Activated CD8-positive, alpha-beta memory T cell treated with anti-CD3 and anti-CD28 coated beads for 24 hours (primary cell): ENCODE data around the gene INAFM1.

Source experiments
- DNase-seq: peaks from one replicate; pipeline ENCODE4 v3.0.0-alpha.2; 2020

INAFM1 gene

DNA sequence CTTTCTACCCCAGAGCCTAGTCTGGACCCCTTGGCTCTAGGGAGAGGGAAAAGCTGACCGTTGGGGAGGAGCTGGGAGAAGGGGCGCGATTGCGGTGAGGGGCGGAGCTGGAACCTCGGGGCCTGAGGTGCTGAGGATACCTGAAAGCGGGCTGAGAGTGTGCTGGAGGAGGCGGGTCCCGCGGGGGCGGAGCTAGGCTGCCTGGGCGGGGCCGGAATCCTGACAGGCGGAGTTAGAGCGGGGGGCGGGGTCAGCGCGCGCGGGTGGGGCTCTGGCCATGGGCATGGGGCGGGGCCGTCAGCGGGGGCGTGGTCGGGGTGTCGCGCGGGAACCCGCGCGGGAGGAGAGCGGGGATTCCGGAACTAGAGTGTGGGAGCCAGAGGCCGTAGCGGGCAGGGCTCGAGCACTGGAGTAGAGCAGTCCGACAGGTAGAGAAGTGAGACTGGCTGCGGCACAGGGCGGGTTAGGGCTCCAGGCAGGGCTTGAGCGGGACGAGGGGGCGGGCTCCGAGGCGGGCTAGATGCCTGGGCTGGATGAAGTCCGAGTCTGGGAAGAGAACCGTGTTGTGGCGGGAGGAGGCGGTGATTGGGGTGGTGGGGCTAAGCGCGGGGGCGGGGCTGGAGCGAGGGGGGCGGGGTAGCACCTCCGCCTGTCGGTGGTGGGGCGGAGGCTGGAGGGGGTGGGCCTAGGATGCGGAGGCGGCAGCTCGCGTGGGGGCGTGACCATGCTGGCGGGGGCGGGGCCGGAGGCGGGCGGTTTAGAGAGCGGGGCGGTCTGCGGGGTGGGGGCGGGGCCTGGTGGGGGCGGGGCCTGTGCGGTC lies at the start of gene INAFM1:
Gene INAFM1 (plus strand): TSS at position 815 of the 820 bp plus-strand sequence. CDS start 35 bp downstream, outside the sequence.
- DNase-seq: peak; percentile 100

DNA sequence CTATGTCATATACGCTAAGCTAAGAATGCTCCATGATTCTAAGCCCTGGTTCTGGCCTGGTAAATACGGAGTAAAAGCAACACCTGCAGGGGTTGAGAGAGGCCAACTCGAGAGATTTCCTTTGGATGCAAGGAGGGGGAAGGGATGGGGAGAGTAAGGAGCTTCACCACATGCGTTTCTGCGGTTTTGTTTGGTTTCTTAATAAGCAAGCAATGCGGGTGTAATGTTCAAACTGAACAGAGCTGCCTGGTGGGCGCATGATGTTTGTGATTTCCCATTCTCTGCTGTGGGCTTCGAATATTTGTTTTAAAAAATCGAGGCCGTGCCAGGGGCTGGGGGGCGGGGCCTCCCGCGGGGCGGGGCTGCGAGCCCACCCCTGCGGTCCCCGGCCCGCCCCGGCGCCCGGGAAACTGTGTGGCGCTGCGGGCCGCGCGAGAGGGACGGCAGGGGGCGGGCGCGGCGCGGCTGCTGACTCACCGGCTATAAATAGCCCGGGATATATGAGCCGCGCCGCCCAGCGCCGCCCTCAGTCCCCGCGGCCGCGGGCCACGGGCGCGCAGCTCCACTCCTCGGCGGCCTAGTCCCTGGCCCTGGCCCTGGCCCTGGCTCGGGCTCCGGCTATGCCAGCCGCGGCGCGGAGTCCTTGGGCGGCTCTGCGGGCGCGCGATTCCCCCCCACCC lies 48.8 kb upstream of the INAFM1 start:
- peak; percentile 93 for DNase-seq

DNA sequence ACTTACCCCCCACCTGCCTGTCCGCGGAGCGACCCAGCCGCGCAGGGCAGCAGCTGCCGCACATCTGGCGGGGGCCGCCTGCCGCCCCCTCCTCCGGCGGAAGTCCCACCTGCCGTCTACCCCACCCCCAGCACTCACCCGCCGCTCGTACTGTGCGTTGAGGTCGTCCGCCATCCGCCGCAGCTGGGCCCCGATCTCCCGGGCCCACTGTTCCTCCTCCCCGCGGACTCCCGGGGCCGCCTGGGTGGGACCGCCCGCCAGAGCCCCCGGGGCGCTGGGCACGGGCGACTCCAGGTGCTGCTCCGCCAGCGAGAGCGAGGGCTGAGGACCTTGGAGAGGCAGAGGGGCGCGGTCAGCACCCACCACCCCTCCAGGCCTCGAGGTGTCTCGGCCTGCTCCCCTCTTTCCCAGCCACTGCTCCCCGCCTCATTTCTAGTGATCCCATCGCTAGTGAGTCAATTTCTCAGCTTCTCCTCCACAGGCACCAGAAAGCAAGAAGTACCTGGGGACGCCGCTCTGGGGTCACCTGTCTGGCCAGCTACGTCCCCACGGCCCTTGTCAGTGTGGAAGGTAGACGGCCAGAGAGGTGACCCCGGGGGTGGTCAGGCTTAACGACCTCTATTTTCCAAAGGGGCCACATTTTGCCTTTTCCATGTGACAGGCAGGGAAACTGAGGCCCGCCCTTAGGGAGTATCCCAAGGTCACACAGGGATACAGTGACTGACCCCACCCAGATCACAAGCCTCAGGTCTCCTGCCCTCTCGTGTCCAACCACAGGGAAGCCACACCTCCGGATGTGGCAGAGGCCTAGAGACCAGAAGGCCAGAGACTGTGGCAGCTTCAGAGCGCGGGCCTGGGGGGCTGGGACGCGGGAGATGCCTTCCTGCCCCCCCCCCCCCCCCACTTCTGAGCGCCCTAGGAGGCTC lies 48.0 kb upstream of the INAFM1 start:
- peak; percentile 73 for DNase-seq

DNA sequence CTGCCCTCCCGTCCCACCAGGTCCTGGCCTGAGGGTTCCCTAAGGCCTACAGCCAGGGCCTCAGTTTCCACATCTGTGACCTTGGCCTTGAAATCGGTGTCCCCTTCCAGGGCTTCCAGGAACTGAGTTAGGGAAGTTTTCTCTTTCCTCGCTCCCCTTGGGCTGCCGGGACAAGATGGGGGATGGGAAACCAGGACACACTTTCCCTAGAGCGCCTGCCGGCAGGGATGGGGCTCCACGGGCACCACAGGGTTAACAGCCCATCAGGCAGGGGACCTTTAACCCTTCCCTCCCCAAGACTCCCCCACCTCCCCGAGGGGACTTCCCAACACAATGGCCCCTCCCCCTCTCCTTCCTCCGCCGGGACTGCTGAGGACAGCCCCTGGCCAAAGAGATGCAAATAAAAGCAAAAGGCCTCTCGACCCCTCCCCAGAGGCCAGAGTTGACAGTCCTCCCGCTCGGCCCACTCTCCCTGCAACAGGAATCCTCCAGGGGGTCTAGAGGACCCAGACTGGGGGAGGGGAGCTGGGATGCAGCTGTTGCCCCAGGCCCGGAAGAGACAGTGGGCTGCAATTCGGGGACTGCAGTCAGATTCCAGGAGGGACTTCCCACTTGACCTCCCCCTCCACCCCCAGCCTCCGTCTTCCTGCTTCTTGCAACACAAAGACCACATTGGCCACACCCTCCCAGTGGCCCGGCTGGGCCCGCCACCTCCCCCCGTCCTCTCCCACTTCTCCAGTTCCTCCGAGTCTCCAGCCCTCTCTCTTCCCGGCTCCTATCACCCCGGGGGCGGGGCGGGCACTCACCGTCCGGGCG lies 47.1 kb upstream of the INAFM1 start:
- DNase-seq: peak; percentile 76

DNA sequence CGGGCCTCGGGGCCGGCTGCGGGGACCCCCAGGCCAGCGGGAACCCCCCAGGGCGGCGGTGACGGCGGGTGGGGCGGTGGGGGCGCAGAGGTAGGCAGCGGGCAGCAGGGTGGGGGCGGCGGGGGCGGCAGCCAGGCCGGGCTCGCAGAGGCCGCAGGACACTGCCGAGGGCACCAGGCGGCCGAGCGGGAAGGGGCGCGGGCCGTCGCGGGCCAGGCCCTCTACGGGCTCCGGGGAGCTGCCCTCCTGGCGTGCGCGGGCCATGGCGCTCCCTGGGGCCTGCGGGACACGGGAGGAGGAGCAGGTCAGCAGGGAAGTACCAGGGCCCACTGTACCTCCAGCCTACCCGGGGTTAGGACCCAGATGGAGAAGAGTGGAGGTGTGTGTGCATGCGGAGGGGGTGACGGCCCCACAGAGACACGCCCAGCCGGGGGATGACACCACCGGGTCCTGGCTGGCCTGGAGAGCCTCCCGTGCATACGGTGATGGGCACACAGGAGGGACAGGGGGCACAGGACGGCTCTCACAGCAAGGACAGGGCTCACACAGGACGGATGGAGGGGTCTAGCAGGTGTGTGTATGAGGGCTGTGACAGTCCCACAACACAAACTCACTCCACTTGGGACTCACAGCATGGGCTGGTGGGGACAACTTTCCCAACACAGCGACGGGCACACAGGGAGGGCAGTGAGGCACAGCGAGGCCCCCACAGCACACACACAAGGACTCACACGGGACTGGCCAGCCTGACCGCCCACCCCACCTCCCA lies 46.3 kb upstream of the INAFM1 start:
- DNase-seq: peak; percentile 78

DNA sequence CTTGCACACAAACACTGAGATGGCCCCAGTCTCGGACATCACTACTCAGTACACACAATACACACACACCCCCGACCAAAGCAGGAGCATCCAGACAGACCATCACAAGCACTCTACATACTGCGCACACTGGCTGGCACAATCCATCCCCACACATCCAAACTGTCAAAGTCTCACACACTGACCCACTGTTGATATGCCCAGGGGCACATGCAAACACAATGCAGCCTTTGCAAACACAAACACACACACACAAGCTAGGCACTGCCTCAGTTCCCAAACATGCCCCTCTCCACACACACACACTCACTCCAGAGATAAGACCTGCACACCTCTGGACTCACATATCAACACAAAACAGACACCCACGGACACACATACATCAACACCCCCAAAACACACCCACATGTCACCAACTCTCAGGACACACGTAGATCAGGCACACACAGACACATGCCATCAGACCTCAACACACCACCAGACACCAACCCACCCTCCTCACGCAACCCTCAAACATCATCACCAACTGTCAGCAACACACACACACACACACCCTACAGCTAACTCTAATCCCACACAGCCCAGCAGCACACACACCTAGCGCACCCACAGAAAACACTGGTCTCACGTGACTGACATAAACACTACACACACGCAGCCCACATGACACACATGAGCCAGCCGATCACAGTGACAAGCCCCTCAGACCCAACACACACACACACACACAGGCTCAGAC lies 45.6 kb upstream of the INAFM1 start:
- no peak for DNase-seq

DNA sequence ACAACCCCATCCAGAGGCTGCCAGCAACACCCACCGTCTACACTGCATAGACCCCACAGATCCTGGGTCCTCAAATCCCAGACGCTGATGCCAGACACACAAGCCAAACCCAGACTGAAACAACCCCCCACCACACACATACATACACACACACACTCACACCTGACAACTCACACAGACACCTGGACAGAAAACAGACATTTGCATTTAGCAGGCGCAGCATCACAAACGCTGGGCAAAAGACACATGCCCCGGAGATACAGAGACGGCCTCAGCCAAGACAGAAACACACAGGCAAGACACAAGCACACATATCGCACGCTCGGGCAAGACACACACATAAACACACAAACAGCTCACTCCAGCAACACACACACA lies 45.0 kb upstream of the INAFM1 start:
- peak; percentile 74 for DNase-seq

DNA sequence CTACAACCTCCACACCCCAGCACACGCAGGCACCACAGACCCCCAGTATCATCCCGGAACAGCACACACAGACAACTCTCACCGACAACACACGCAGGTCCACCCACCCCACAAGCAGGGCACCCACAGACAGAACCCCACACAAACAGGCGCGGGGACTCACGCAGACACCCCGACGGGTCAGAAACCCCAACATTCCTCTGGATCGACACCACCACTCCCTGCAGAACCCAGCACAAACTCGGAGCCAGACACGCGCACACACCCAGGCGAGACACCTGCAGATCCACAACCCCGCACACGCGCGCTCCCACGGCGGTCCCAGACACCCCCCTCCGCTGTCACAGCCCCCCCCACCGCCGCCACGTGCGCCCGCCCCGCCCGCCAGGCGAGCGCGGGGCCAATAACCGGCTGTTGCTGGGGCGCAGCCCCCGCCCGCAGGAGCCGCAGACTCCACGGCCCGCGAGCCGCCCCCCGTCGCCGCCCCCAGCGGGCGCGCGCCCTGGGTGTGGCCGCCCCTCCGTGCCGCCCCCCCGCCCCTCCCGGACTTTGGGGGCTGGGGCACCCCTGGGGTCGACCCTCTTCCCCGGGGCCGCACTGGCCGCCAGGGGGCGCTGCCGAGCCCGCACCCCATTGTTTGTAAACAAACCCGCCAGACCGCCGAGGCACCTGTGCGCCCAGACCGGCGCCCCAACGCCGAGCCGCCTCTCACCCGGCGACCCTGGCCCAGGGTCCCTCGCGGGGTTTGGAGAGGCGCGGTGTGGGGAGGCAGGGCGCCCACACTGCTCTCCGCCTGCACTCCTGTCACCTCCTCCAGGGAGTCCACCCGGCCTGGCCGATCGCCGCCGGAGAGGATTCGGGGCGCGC lies 44.4 kb upstream of the INAFM1 start:
- peak; percentile 94 for DNase-seq

DNA sequence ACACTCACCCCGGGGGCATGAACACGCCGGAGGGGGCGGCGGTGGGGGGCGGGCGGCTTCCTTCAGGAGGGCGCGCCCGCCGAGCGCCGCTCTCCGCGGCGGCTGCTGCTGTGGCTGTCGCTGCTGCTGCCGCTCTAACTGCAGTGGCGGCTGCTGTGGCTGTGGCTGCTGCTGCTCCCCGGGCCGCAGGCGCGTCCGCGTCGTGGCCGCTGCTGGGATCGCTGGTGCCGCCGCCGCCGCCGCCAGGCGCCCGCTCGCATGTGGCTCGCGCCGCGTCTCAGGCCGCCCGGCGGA lies 43.8 kb upstream of the INAFM1 start, which contains the start of gene BBC3:
Gene BBC3 (minus strand): TSS at position 279 of the 294 bp plus-strand sequence. CDS start 2,768 bp downstream, outside the sequence.
- no peak for DNase-seq

DNA sequence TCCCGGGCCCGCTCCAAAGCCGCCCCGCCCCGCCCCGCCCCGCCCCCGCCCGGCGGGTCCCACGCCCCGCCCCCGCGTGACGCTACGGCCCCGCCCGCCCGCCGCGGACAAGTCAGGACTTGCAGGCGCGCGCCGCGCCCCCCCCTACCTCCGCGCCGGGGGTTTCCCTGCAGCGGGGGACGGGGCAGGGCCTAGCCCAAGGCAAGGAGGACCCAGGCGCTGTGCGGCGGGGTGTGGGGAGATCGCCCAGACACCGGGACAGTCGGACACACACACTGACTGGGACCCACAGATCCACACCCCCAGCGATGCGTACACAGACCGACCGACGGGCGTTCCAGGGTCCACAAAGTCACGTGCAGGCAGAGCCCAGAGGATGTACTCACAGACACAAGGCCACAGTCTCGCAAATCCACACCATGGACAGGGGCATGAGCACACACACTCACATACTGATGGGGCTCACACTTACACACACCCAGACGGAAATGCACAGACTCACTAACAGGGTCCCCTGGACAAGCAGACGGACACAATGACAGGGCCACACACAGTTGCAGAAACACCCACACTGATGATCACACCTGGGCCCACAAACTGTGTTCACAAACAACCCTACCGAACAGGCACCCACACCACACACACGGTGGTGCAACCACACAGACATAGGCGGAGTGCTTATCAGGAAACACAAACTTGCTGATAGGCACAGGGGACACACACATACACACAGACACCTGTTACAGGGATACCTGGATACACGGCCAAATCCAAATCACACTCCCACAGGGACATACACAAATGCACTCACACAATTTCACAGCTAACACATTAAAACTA lies 43.2 kb upstream of the INAFM1 start:
- DNase-seq: peak; percentile 94

DNA sequence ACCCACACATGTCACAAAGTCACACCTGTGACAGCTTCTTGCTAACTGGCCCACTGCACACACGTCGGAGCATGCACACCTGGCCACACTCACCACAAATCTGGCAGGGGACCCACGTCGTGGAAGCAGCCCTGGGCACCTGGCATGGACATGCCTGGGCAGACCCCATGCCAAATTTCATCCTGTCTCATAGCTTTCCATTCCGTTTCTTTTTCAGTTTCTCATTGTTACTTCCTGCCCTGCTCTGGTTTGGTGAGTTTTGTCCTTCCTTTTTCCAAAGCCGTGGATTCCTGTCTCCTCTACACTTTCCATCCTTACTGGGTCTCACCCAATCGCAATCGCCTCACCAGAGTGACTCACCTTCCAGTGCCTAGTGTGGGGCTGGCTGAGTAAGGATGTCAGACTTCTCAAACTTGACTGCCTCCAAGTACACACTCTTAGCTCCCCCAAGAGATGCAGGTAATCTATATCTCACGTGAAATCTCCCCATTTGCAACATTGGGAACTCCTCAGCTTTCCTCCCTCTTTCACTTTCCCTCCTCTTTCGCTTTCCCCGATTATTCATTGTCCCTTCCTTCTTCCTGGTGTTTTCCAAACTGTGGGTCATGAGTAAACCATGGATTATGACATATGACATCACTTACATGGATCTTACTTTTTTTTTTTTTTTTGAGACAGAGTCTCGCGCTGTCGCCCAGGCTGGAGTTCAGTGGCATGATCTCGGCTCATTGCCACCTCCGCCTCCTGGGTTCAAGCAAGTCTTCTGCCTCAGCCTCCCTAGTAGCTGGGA lies 42.1 kb upstream of the INAFM1 start:
- DNase-seq: no peak

DNA sequence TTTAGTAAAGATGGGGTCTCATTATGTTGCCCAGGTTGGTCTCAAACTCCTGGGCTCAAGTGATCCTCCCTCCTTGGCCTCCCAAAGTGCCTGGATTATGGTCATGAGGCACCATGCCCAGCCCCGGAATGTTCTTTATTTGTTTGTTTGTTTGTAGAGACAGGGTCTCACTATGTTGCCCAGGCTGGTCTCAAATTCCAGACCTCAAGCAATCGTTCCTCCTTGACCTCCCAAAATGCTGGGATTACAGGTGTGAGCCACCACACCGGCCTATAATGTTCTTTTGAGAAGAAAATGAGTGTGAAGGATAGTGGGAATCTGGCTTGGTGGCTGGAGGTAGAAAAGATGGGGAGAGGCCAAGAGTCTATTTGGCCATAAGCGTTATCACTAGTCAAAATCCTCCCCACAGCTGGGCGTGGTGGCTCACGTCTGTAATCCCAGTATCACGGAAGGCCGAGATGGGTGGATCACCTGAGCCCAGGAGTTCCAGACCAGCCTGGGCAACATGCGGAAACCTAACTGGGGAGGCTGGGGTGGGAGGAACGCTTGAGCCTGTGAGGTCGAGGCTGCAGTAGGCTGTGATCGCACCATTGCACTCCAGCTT lies 38.5 kb upstream of the INAFM1 start:
- no peak for DNase-seq

DNA sequence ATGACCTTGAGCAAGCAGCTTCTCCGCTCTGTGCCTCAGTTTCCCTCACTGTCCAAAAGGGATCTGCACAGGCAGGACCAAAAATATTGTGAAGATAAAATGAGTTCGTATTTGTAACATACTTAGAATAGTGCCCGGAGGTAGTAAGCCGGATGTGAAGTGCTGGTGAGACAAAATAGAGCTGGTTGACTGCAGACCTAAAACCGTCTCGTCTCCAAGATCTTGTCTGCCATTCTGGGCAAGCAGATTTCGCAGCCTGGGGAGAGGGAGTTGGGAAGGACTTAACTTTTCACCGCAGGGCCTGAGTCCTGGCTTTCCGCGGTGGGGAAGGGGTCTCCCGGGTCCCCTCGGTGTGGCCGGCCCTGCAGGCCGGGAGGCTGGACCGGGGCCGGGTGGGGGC lies 35.5 kb upstream of the INAFM1 start:
- DNase-seq: no peak

DNA sequence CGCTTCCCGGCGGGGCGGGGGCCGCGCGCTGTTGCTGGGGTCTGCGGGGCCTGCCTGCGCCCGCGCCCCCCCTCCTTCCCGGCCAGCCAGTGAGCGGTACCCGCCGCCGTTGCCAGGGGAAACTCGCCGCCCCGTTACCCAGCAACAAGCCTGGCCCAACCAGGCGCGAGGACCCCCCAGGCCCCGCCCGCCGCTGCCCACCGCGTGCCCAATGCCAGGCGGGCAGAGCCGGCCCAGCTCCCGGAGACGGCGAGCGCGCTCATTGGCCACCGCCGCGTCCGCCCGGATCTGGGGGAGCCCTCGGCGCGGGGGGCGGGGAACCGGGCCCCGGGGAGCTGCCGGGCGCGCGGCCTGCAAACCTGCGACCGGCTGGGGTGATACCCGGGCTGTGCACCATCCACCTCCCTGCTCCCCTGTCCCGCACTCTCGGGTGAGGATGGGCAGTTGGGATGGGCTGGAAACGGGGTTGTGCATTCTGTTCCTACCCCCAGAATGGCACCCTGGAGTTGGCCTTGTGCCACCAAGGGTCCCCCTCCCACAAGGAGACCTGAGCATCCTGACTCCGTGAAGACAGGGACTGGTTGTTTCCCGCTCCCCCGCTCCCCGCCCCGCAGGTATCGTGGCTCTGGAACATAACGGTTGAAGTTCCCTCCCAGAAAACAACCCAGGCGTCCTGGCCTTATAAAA lies 34.9 kb upstream of the INAFM1 start:
- peak; percentile 79 for DNase-seq

DNA sequence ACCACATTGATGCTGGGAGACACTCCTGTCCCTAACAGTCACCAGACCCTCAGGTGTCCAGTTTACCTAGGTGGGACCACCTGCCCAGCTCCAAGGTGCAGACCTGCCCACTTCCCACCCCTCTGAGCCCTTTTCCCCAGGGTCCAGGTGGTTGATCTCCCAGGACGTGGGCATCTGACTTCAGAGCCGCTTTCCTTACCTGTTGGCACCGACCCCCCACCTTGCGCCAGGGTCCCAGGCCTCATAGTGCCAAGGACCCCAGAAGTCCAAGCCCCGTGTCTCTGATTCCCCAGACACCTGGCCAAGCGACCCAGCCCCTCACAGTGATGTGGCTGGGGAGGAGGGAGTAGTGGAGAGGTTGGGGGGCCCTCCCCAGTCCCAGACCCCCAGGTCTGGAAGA lies 34.1 kb upstream of the INAFM1 start:
- no peak for DNase-seq

DNA sequence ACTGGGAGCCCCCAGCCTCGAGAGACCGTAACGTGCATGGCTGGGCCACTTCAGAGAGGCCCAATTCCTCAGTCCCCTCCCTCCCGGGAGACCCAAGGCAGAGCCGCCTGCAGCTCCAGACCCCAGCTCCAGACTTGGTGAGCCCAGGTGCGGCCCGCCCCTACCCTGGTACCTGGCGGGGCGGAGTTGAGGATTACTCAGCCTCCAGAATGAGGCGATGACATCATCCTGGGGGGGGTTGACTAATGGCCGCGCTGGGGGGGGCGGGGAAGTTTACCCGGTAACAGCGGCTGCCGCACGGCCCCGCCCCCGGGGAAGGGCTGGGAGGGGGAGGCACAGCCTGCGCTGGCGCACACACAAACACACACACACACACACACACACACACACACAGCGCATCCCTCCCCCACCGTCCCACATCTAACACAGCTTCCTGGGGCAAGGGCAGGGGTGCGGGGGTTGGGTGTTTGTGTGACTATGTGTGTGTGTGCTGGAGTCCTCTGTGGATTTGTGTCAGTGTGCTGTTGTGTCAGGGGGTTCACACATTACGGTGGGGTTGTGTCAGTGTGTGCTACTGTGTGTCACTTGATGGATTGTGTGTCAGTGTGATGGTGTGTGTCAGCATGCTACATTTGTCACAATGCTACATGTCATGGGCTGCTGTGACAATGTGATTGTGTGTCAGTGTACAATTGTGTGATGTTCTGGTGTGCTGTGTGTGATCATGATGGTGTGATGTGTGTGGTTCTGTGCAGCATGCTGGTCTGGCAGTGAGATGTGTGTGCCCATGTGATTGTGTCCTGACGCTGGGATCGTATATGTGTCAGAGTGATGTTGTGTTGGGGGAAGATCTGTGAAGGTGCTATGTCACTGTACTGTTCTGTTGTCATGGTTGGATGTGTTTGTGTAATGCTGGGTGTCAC lies 33.4 kb upstream of the INAFM1 start:
- peak; percentile 89 for DNase-seq
